Stimulated activated CD4-positive, alpha-beta T cell treated with anti-CD3 and anti-CD28 coated beads, Interleukin-1b, Interleukin-23, amount 100 ng/mL, for 48 hours (primary cell): Measurements from ENCODE around the gene UGT1A9.
"Not testable (repeated sequence)": the region's sequence is repeated elsewhere in the genome, so short reads cannot be mapped to it uniquely, and the experiment has no call there.

ENCODE experiments used
- DNase-seq: peaks from one replicate; pipeline ENCODE4 v3.0.0-alpha.2; 2020

UGT1A9 gene

DNA sequence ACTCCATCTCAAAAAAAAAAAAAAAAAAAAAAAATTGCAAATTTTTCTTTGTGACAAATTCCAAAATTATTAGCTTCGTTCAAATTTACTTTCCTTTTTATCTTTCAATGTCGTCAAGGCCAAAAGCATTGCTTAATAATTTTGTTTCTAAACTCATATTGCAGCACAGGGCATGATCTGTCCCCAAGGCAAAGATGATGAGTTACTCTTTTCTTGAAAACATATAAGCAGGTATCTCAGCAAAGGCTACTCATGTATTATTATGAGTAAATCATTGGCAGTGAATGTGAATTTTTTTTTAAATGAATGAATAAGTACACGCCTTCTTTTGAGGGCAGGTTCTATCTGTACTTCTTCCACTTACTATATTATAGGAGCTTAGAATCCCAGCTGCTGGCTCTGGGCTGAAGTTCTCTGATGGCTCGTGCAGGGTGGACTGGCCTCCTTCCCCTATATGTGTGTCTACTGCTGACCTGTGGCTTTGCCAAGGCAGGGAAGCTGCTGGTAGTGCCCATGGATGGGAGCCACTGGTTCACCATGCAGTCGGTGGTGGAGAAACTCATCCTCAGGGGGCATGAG, 9.9 kb downstream of the UGT1A9 start, which contains the start of gene UGT1A7:
Gene UGT1A7 (plus strand): TSS at position 381 of the 579 bp plus-strand sequence. CDS start 37 bp downstream, at position 418.
- DNase-seq = no peak

GRCh38 chr2:233684640-233685039, 12.9 kb downstream of the UGT1A9 start:
- DNase-seq = no peak

DNA sequence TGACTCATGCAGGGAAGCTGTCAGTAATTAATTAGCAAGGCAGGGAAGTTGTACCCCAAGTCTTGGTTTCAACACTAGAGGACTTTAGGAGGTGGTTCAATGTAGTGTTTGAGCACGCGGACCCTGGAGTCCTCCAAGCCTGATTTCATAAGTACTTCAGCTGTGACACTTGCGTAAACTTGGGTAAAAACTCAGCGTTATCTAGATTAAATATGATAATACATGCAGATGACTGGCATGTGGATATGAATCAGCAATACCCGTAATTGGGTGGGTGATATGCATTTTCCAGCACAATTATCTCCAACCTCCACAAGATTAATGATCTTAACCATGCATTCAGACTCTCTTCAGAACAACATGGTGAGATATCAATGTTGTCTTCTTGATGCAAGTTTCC, 15.2 kb downstream of the UGT1A9 start:
- DNase-seq = no peak

- no peak for DNase-seq
Measured at GRCh38 chr2:233688341-233688740, 16.6 kb downstream of the UGT1A9 start.

GRCh38 chr2:233689031-233689430, 17.3 kb downstream of the UGT1A9 start:
- no peak for DNase-seq

- no peak for DNase-seq
Measured at GRCh38 chr2:233689501-233689900, 17.8 kb downstream of the UGT1A9 start.

- DNase-seq = no peak
Measured at GRCh38 chr2:233690444-233690843, 18.7 kb downstream of the UGT1A9 start.

GRCh38 chr2:233691443-233692433, 20.0 kb downstream of the UGT1A9 start:
- no peak for DNase-seq

GRCh38 chr2:233692648-233693047, 20.9 kb downstream of the UGT1A9 start, which contains the start of gene UGT1A6:
Gene UGT1A6, plus strand, starts transcription at chr2:233692890. Its CDS starts 115 bp downstream, at chr2:233693005.
- no peak for DNase-seq

DNA sequence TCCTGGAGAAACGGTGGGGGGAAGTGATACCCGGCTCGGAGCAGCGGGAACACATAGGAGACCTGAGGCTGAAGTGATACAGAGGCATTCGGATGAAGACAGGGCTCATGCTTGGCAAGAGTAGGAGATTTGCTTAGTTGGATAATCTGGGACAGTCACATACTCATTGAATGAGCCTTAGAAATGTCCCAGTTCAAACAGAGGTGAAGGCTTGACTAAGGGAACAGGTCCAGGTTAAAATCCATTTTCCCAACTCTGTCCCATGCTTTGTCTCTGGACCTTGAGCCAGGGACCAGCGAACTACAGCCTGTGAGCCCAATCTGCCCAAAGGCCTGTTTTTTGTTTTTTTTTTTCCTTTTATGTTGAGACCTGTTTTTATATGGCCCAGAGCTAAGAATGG, 22.3 kb downstream of the UGT1A9 start:
- no peak for DNase-seq

- DNase-seq = no peak
Measured at GRCh38 chr2:233698740-233699139, 27.0 kb downstream of the UGT1A9 start.

DNA sequence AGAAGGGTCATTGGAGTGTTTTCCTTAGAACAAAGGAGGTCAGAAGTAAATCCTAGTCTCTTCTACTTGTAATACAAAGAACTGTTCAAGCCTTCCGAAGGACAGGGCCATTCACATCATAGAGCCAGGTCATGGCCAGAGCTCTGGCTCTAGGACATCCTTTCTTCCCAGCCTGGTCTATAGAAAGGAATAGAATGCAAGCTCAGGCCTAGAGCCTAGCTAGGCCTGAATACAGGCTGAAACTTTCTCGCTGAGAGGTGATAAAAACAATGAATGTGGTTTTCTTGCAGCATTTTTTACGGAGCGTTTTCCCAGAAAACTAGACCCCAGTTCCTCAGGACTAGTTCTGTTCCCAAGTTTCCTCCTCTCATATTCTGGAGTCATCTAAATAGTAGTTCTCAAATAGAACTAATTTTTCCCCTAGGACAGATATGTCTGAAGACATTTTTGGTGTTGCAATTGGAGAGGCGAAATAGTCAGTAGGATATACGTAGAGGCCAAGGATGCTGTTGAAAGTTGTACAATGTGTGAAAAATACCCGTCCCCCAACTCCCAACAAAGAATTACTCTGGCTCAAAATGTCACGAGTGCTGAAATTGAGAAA, 27.8 kb downstream of the UGT1A9 start:
- DNase-seq = no peak

DNA sequence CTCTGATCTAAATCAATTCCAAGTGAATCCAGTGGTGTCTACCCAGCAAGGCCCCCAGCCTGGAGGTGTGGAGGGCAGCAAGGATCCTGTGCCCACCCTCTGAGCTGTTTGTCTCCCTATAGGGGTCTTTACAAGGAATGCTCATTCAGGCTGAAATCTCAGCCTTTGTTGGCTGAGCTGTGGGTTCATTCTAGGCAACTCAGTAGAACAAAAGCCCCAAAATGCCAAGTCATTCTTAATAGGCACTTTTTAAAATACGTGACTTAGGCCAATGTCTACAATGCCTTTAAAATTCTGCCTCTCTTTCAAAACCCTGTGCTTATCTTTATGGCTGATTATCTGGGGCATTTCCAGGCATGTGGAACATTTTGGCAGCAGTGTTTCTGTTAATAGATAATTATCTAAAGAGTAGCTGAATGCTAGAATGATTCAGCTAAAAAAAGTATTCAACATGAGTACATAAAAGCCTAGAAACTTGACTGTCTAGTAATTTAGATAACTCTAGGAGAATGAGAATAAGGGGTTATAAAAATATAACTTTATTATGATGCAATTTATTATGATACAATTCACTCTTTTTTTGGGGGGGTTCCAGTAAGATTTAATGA, 28.4 kb downstream of the UGT1A9 start:
- no peak for DNase-seq

DNA sequence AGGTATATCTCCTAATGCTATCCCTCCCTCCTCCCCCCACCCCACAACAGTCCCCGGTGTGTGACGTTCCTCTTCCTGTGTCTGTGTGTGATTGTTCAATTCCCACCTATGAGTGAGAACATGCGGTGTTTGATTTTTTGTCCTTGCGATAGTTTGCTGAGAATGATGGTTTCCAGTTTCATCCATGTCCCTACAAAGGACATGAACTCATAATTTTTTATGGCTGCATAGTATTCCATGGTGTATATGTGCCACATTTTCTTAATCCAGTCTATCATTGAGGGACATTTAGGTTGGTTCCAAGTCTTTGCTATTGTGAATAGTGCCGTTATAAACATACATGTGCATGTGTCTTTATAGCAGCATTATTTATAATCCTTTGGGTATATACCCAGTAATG, 29.1 kb downstream of the UGT1A9 start:
- DNase-seq = not testable (repeated sequence)

DNA sequence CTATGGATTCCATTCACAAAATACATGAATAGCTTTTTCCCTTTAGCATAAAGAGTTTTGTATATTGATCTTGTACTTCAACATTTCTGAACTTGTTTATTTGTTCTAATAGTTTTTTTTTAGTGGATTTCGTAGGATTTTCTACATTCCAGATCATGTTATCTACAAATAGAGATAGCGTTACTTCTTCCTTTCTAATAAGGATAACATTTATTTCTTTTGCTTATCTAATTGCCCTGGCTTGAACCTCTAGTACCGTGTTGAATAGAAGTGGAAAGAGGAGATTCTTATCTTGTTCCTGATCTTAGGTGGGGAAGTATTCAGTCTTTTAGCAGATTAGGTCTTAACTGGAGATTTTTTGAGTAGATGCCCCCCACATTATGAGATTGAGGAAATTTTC, 30.5 kb downstream of the UGT1A9 start:
- DNase-seq = no peak

GRCh38 chr2:233705911-233706506, 34.3 kb downstream of the UGT1A9 start:
- no peak for DNase-seq

DNA sequence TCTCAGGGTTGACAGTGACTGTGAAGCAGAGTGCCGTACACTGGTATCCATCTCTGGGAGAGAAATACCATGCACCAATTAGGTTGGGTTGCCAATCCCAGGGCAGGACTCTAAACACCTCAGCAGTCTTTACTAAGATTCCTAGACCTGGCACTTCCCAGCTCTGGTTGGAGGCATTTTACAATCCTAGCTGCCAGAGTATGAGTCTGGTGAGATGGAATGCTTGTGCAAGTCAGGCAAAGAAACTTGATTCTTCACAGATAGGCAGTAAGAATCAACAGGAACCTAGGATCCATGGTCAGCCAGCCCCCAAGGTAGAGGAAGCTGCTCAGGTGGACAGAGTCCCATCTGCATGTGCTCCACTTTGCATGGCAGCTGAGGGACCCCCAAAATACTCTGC, 35.0 kb downstream of the UGT1A9 start:
- DNase-seq = no peak

- no peak for DNase-seq
Measured at GRCh38 chr2:233707940-233708644, 36.4 kb downstream of the UGT1A9 start.

GRCh38 chr2:233708942-233709341, 37.2 kb downstream of the UGT1A9 start:
- DNase-seq = no peak

DNA sequence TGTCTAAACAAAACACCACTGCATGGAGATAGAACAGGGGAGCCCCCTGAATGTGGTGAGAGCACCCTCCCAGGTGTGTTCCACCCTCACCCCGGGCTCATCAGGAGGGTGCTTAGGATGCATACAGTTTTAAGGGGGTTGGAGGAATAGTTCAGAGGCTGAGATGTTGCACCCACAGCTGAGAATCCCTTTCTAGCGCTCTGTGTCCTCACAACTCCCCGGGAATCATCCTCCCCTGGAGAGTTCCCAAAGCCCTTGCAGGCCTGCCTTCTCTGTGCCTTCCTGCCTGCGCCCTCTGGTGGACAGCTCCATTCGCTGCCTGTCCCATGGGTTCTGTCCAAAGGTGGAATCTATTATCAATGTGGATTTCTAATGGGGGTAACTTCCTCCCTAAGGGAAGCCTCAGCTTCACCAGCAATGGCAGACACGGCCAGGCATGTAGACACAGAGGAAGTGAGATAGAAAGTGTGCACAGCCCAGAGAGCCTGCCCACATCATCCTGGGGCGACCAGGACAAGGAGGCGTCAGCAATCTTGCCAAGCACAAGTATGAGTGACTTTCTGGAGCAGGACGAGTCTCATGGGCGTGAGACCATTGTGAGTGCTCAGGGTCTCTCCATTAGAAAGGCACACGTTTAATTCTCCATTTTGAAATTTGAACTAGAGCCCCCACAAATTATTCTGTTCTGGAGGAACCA, 39.8 kb downstream of the UGT1A9 start:
- DNase-seq = peak; percentile 66

DNA sequence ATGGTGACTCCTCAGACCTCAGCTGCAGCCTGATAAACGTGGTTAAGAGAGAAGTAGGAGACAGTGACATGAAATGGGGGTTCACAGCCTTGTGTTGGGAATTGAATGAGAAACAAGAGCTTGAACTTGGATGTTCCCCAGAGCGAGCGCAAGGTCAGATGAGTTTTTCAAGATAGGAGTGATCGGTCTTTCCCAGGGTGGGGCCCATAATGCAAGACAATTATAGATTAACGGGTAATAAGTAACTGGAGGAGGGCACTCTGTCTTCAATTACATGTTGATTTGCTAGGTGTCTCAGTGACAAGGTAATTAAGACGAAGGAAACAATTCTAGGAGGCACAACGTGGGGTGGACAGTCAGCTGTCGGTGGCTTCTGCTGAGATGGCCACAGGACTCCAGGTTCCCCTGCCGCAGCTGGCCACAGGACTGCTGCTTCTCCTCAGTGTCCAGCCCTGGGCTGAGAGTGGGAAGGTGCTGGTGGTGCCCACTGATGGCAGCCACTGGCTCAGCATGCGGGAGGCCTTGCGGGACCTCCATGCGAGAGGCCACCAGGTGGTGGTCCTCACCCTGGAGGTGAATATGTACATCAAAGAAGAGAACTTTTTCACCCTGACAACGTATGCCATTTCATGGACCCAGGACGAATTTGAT, 41.0 kb downstream of the UGT1A9 start, which contains the start of gene UGT1A5:
Gene UGT1A5 (plus strand): TSS at position 297 of the 651 bp plus-strand sequence. CDS start 85 bp downstream, at position 382.
- DNase-seq = no peak
